Measurements from ENCODE around the gene FANCC.

DNA sequence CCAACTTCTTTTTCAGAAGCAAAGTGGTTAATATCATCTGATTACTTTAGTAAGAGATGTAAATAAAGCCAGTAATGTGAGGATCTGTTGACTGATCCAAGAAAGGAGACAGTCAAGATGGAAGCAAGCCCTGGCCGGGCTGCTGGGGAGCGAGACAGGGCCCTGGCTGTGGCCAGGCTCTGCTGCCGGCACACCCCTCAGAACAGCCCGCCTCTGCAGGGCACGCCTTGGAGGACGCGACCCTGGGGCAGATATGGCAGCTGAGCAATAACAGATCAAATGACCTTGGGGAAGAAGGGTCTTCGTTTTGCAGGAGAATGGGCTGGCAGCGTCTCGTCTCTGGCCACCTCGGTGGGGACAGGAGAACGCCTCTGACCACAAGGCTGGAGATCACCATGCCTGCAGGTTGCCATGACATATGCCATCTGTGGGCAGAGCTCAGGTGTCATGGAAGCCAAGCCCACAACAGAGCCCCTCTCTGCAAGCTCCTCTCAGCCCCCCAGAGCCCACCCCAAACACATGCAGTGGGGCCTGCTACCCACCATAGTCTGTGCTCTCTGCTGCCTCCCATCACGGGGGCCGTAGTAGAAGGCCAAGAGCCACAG is 206.5 kb downstream of the FANCC start:
- no peak for TF ChIP-seq POLR2A (IDR thresholded peaks at IDR 0.05)
- TF ChIP-seq, protein P1, sequence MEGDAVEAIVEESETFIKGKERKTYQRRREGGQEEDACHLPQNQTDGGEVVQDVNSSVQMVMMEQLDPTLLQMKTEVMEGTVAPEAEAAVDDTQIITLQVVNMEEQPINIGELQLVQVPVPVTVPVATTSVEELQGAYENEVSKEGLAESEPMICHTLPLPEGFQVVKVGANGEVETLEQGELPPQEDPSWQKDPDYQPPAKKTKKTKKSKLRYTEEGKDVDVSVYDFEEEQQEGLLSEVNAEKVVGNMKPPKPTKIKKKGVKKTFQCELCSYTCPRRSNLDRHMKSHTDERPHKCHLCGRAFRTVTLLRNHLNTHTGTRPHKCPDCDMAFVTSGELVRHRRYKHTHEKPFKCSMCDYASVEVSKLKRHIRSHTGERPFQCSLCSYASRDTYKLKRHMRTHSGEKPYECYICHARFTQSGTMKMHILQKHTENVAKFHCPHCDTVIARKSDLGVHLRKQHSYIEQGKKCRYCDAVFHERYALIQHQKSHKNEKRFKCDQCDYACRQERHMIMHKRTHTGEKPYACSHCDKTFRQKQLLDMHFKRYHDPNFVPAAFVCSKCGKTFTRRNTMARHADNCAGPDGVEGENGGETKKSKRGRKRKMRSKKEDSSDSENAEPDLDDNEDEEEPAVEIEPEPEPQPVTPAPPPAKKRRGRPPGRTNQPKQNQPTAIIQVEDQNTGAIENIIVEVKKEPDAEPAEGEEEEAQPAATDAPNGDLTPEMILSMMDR (IDR thresholded peaks at IDR 0.05): no peak
